GM19099 (cell line): ENCODE measurements around the gene ANTKMT.

ENCODE experiments used
- POLR2A ChIP-seq: IDR thresholded peaks from 3 replicates; pipeline ENCODE4 v1.6.1; 2011; ENCODE audit warnings: low read depth; ENCODE audit not compliant: insufficient read length; ENCODE audit errors: extremely low read depth

Gene ANTKMT

DNA sequence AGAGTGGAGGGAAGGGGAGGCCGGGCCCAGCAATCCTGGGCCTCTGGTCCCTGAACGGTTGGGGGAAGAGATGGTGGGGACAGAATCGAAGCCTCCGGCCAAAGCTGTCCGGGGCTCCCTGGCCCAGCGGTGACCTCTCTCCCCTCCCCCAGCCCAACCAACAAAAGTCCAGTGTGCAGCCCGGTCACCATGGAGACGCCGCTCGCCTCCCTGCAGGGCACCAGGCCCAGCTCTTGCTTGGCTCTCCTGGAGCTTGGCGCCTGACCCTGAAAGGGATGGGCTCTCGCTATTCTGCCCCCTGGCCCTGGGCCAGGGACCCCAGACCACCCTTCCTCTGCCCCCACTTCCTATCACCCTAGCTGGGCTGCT is 4.8 kb upstream of the ANTKMT start:
- no peak for TF ChIP-seq POLR2A

DNA sequence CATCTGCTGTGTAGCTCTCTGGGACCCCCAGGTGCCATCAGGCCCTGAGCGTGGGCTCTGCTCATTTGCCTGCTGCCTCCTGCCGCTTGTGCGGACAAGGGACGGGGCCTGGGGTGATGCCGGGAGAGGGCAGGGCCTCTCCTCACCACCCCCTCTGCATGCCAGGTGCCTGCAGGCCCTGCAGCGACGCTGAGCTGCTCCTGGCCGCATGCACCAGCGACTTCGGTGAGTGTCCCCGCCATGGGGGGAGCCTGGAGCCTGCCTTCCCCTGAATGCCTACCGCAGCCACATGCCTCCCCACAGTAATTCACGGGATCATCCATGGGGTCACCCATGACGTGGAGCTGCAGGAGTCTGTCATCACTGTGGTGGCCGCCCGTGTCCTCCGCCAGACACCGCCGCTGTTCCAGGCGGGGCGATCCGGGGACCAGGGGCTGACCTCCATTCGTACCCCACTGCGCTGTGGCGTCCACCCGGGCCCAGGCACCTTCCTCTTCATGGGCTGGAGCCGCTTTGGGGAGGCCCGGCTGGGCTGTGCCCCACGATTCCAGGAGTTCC is 4.1 kb upstream of the ANTKMT start:
- TF ChIP-seq POLR2A: no peak

DNA sequence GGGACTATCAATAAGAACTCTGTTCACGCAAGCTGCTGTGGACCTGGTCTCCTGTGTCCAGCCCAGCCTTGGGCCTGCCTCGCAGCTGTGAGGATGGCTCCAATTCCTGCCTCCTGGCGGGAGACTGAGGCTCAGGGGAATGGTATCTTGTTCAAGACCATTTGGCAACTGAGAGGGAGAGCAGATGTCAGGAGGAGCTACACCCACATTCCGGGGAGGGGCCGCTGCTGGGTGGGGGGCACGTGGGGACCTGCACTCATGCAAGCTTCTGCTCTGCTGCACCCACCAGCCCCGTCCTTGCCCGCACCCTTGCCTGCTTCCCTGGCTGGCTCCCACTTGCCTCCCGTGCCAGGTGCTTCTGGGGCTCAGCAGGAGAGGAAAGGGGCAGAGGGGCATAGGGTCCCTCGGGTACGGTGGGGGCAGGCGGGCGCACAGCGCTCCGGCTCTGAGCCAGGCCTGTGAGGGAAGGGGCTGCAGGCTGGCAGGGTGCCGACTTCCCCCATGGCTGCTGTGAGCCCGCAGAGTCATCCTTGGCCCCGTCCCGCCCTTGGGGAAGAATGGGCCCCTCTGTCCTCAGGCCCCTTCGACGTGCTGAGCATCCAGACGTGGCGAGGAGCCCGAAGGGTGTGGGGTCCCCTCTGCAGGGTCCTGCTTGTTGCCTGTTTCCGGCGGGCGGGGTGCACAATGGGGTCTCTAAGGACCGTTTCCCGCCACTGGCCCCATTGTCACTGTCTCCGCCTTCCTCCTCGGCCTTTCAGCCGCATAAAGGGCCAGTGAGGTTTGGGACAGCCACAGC is 3.3 kb upstream of the ANTKMT start:
- TF ChIP-seq POLR2A: no peak

DNA sequence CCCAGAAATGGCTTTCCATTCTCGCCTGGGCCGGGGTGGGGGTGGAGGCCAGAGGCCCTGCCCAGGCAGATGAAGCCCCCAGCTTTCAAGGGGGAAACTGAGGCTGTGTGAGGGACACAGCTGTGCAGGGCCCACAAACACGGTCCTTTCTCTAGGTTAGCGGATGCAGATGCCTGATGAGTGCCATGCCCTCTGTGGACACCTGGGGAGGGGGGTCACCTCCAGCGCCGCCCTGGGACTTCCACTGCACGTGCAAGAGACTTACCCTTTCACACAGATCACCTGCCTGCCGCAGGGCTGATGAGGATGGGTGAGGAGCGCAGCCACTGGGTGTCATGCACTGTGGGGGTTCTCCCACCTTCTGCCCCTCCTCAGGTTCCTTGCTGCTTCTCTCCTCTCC is 2.6 kb upstream of the ANTKMT start:
- TF ChIP-seq POLR2A: no peak

DNA sequence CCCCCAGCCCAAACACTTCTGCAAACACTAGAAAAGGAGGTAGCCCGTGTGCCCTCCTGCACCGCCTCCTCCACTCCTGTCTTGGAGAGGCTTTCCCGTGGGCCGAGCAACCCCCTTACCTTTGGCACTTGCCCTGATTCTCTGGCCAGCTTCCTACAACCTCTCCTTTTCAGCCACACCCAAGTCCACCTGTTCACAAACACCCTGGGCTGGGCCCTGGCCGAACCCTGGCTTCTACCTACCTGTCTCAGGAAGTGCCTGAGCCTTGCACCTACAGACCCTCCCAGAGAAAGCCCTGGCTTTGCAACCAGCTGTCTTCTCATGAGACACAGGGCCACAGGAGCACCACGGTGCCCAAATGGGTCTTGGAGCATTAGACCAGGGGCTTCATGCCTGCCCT is 2.0 kb upstream of the ANTKMT start:
- TF ChIP-seq POLR2A: no peak

DNA sequence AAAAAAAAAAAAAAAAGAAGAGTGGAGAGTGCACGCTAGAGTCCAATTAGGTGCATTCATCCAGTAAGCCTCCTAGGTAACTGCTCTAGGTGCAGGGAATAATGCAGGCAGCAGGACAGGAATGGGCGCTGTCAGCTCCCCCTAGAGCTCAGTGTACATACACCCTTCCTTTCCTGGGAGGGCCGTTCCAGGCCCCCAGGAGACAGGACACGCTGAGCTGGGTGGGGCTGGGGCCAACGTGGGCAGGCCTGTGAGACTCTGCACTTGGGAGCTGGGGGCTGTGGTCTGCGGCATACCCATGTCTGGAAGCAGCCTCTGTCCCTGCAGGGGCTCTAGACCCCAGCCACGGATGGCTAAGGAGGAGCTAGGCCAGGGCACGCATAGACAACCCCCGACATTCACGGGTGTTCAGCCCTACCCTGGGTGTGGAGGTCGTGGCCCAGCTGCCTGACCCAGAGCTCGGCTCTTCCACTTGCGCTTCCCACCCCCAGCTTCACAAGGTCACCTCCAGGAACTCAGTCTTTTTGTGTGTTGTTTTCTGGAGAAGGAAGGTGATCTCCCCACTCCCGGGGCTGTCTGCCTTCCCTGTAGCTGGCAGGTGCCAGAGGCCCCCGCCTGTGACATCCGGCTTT is 1.0 kb upstream of the ANTKMT start:
- no peak for TF ChIP-seq POLR2A

DNA sequence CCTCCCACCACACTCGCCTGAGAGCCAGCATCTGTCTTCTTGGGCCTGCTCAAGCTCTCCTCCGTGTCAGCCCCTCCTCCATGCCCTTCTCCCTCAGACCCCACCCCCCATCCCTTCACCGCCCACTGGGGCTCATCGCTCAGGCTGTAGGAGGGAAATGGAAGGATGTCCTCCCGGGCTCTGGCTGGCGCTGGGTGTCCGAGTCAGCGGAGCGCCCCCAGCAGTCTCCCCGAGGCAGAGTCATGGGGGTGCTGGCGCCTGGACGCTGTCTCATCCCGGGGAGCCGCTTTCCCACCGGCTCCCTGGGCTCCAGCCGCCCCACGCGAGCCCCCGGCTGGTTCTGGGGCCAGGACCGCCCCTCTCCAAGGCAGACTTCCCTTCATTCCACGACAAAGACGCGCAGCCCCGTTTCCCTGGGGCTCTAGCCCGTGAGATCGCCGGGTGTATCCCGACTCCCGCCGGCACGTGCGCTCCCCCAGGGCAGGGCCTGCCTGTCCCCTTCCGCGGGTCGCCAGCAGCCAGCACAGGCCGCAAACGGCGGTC is 428 bp upstream of the ANTKMT start:
- TF ChIP-seq POLR2A: no peak

DNA sequence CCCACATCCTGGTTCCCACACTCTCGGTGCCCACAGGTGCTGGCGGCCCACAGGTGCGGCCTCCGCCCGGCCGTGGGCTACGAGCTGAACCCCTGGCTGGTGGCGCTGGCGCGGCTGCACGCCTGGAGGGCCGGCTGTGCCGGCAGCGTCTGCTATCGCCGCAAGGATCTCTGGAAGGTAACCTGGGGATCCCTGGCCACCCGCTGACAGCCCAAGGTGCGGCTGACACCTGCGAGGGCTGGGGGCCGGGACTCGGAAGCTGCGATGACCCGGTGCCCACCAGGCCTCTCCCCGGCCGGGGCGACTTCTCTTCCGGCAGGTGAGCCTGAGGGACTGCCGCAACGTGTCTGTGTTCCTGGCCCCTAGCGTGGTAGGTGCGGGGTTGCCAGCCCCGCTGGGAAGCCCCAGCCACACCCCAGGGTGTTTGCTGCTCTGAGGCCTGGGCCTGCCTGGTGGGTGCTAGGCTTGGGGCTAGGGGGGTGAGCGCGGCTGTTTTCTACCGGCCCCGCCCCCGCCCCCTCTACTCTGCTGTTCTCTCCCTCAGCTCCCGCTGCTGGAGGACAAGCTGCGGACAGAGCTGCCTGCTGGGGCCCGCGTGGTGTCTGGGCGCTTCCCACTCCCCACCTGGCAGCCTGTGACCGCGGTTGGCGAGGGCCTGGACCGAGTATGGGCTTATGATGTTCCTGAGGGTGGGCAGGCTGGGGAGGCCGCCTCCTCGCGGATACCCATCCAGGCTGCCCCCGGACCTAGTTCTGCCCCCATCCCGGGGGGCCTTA is 1.0 kb downstream of the ANTKMT start:
- TF ChIP-seq POLR2A: no peak

DNA sequence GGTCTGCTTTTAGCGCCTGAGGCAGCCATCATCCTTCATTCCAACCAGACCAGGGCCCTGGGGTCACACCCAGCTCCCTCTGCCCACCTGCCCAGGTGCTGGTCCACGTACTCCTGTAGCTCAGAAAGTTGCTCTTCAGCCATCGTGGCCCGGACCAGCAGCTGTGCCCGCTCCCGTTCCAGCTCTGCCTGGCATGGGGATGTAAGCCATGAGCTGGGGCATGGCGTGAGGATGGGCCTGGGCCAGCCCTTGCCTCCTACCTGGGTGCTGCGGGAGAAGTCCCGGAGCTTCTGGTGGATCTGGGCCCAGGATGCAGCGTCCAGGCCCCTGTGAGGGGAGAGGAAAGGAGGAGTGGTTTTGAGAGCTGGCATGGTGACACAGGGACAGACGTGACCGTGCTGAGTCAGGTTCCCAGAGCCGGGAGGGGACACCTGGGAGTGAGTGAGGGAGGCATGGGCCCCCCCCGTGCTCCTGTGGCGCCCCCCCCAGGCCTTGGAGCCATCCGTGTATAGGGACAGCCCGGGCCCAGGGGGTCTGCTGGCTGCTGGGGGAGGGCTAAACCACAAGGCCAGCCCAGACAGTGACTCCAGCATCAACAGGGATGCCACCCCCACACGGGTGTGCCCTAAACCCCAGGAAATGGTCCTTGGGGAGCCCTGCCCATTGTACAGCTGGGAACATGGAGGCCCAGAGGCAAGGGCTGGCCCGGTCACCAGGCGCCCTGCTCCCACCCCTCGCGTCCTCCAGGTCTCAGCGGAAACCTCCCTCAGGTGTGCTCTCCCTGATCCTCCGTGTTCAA is 2.1 kb downstream of the ANTKMT start:
- no peak for TF ChIP-seq POLR2A

DNA sequence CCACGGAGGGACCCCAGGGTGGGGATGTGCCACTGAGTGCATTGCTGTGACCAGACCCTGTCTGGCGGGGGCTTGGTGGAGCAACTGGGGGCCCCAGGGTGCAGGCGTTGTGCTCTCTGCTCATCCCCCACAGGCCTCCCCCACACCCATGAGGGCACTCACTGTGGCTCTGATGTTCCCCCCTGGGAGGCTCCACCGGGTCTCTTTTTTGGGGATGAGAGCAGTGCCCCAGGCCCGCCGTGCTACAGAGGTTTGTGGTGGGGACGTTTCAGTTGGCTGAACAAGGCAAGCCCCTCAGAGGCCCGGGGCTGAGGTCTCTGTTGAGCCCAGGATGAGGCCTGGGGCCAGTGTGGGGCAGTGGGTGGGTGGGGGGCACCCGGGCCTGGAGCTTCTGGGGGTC is 2.7 kb downstream of the ANTKMT start:
- no peak for TF ChIP-seq POLR2A

DNA sequence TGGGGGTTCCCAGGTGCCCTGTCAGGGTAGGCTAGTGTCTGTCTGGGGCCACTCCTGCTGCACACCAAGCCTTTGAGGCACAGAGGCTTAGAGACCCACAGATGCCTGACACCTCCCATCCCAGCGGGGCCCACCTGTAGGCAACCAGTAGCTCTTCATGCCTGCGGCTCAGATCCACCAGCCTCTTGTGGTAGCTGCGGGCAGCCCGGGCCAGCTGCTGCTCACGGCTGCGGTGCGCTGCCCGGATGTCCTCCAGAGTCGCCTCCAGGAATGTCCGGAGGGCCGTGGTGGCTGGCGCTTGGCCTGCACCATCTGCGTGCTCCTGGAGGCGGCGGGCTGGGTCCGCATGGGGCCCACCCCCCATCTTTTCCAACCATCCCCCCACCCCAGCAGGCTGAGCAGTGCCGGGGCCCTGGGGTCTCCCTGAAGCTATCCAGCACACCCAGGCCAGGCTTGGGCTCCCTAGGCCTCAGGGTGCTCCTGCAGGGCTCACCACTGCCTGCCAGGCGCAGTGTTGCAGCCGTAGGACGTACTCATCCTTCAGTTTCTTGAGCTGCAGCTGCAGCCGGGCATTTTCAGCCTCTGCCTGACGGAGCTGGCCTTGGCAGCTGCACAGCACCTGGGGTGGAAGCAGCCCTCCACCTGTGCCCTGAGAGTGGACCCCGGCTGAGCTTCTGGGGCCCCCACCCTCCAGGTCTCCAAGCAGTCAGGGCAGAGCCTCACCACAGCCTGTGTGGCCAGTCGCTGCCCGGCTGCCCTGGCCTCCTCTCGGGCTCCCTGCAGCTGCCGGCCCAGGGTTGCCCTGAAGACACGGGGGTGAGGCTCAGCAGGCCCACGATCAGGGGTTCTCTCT is 3.5 kb downstream of the ANTKMT start:
- no peak for TF ChIP-seq POLR2A

DNA sequence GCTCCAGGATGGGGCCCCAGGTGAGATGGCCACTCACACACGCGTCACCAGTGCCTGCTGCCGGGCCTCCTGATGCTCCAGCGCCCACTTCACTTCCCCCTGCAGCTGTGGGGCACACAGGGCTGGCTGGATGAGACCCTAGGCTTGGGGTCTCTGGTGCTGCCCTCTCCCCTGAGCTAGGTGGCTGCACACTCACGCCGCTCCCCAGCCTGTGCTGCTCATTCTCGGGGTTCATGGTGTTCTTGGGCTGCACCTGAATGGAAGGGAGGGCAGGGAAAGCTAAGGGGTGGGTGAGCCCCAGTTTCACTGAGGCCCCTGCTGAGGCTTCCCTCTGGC is 4.1 kb downstream of the ANTKMT start:
- TF ChIP-seq POLR2A: no peak

DNA sequence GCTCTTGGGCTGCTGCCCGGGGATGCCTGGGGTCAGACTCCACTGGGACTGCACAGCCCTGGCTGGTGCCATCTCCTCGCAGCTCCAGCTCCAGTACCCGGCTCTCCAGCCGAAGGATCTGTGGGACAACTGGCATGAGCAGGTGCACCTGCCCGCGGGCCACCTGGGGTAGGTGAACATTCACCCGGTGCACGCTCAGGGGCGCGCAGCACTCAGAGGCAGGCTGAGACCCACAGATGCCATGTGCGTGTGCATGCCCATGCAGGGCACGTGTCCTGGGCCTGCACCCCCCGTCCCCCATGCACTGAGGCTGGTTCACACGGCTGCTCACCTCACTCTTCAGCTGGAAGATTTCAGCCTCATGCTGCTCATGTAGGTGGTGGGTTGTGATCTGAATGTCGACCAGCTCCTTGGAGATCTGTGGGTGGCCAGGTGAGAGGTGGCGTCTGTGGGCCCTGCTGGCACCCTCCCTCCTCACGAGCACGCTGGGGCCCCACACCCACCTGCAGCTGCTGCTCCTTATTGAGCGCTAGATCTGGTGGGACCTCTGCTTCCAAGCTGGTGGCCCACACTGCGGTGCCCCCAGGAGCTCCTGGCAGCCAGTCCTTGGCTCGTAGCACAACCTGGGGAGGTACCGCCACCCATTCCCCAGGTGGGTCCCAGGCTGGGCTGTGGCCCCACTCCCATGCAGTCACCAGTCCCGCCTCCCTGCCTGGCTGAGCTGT is 4.7 kb downstream of the ANTKMT start:
- no peak for TF ChIP-seq POLR2A
